GM19452 (cell line): ENCODE measurements around the gene CIPC.

Source experiments
- ATAC-seq: cut with Tn5 transposase; IDR thresholded peaks from one replicate; pipeline ENCODE4 v1.9.1; 2021; ENCODE audit not compliant: unreplicated experiment

Gene CIPC

DNA sequence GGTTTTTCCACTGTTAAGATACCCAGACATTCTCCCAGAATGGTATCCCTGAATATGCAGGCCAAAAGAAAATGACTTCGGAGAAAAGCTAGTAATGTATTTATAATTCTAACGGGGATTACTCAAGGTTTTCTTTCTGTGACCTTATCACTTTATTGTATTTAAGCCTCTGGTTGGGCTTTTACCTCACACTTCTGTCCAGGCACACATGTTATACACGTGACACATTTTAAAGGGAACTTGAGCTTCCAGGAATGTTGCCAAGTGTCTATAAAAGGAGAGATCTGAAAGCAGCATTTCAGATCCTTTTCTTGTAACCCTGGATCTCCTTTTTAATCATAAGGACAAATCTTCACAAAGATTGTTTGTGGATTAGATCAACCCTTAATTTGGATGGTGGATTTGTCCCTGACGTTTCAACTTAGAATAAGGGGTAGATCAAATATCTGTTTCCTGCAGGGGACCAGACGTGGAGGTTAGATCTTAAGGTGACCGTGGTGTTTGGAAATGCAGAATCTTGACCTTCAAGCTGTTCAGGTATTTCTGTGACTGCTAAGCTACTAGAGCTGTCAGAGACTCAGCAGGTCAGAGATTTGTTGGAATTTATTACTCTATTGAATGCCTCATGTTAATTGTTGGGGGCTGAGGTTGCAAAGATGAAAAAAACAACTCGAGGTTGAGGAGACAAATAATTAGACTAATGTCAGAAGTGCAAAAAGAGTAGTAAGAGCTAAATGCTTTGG, 1.5 kb downstream of the CIPC start:
- ATAC-seq = no peak

GRCh38 chr14:77100961-77101360, 2.9 kb downstream of the CIPC start:
- no peak for ATAC-seq

- ATAC-seq = no peak
These were observed 4.1 kb downstream of the CIPC start for GRCh38 chr14:77102154-77102553.

DNA sequence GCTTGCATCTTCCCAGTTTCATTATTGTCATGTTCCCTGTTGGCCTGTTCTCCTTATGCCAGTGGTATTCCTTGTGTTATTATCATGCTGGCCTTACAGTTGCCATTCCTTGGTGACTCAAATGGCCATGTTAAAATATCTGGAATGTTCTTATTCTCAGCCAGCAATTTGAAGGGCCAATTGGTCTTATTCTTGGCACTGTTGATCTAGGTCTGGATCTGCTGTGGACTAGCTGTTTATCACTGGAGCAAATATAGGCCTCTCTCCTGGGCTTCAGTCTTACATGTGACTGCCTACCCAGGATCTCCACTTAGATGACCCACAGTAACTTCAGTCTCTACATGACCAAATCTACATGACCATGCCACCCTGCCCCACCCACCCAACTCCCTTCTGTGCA, 5.4 kb downstream of the CIPC start:
- no peak for ATAC-seq

DNA sequence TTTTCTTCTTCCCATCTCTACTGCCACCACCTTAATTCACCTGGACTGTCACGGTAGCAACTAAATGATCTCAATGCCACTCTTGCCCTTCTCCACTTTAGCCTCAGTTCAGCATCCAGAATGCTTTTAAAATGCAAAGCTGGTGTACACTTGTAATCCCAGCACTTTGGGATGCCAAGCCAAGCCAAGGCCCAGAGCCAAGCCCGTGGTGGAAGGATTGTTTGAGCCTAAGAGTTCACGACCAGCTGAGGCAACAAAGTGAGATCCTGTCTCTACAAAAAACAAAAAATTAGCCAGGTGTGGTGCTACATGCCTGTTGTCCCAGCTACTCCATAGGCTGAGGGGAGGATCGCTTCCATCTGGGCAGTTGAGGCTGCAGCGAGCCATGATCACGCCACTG, 5.9 kb downstream of the CIPC start:
- no peak for ATAC-seq

DNA sequence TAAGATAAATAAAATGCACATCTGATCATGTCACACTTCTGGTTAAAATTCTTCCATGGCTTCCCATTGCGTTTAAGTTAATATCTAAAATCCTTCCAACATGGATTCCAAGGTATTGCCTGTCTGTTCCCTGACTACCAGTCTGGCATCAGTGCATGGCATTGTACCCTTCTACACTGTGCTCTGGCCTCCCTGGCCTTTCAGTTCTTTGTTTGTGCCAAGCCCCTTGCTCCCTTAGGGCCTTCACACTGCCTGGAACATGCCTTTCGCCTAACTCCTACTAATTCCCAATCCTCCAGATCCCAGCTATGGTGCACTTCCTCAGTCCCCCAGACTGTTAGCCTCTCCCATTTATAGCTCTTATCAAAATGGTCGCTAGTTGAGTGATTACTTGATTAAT, 6.3 kb downstream of the CIPC start:
- no peak for ATAC-seq

DNA sequence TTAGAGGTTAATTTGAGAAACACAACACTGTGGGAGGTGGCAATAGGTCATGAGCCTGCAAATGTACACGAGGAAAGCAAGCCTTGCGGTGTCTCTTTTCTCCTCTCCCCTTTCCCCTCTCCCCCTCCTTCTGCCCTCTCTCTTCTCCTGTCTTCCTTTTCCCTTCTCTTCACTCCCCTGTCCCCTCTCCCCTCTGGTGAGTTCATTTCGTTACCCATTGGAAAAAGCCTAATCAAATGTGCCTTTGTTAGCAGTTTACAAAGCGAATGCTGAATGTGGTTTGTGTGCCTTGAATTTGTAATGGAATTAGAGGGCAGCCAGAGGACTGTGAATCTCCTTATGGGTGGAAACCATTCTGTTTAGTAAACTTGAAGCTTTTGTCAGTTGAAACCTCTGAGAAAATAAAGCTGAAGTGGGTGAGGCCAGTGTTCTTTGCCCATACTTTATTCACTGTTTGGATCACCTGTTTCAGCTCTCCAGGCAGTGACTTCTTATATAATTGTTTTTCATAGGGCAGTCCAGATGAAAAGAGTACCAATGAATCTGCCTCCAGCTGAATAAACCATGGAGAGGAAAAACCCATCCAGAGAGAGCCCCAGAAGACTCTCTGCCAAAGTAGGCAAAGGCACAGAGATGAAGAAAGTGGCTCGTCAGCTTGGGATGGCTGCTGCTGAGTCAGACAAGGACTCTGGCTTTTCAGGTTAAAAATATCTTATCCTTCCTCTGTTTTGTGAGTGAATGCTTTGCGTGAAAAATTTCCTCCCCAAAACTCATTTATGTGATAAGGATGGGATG, 7.3 kb downstream of the CIPC start:
- ATAC-seq = no peak

GRCh38 chr14:77106666-77107065, 8.6 kb downstream of the CIPC start:
- no peak for ATAC-seq

DNA sequence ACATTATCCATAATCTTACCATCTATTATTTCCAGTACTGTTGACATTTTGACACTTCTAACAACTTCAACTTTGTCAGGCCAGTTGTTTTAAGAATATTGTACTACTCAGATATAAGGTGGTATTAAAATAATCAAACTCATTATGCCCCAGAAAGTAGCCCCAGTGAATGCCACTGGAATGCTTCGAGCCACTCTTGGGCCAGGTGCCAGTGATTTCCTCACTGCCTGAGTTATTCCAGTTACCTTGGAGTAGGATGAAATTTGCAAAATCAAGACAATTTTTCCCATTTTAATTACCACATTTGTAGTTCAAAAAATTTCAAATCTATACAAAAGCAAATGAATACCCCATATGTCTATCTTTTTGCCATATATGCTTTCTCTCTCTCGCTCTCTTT, 9.2 kb downstream of the CIPC start:
- no peak for ATAC-seq

DNA sequence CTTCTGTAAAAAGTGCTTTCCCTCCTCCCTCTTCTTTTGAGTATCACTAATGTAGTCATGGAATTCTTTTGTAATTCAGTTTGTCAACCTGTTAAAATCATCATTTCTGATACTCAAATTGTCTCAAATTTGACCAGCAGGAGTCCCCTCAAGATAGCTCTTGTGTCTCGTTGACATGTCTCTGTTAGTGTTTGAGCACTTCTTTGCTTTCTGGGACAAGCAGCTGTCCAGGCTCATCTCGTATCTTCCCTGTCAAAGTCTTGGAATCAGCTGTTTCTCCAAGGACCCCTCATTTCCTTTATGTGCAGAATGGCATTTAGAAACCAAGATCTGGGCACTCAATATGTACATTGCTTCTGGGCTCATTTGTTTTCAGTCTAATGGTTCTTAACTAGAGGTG, 10.7 kb downstream of the CIPC start:
- ATAC-seq = no peak

- ATAC-seq = no peak
These were observed 11.6 kb downstream of the CIPC start for GRCh38 chr14:77109656-77110055.

- ATAC-seq = no peak
These were observed 12.2 kb downstream of the CIPC start for GRCh38 chr14:77110286-77110685.

GRCh38 chr14:77111021-77111420, 13.0 kb downstream of the CIPC start:
- ATAC-seq = no peak

DNA sequence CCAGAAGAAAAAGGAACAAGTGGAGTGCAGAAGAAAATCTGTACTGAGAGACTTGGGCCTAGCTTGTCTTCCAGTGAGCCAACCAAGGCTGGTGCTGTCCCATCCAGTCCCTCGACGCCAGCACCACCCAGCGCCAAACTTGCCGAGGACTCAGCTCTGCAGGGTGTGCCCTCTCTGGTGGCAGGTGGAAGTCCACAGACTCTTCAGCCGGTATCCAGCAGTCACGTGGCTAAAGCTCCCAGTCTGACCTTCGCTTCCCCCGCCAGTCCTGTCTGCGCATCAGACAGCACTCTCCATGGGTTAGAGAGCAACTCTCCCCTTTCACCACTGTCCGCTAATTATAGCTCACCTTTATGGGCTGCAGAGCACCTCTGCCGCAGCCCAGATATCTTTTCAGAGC, 15.6 kb downstream of the CIPC start:
- ATAC-seq = no peak

DNA sequence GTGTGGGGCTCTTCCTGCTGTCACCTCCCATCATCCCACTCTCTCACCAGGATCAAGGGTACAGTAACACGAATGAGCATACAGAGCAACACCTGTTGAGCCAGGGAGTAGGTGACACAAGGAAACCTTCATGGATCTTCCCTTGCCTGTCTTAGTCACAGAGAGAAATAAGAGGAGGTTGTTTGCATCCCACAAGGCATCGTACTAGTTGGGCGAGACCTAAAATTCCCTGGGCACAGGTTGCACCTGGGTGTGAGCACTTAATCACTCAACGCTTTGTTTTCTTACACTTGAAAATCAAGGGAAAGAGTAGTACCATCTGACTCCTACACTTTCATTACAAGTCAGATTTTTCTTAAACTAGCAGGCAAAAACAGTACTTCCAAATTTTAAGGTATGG, 16.6 kb downstream of the CIPC start:
- ATAC-seq = no peak

GRCh38 chr14:77116172-77116817, 18.2 kb downstream of the CIPC start:
- no peak for ATAC-seq

DNA sequence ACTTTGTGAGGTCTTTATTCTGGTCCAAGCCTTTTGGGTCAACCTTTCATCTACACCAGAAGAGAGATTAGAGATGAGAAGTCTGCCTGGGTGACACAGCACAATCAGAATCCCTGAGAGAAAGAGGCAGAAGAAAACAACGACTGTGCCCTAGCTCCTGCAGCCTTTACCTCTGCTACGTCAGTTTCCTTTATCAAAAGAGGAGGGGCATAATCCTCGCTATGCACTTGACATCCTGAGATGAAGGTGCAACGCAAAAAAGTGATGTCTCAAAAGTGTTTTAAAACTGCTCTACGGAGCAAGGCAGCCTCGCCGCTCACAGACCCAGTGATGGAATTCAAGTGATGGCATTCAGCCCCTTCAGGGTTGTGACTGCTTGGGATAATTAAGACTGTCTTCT, 21.8 kb downstream of the CIPC start:
- no peak for ATAC-seq

GRCh38 chr14:77120771-77121743, 23.0 kb downstream of the CIPC start:
- peak; percentile 86 for ATAC-seq

- ATAC-seq = no peak
These were observed 24.6 kb downstream of the CIPC start for GRCh38 chr14:77122526-77123125.
